ENCODE measurements around the gene TWF2. TPM values are rescaled to one million over a fixed set of nuclear protein-coding genes. Genes with fewer than 3 reads are reported as not detected.
A peak's percentile ranks its signal among the peaks of the same experiment; 100 is the strongest.

Gene TWF2
- total and polyA plus RNA-seq, 9 of the 15 experiments (the other 6 are each of a cell fraction or from before 2014, with no cell fraction given): 0.11 to 61.9 (median 29.7) TPM

GRCh38 chr3:52238761-52239701, at the start of gene TWF2 (continued):
- TF ChIP-seq, protein P1, sequence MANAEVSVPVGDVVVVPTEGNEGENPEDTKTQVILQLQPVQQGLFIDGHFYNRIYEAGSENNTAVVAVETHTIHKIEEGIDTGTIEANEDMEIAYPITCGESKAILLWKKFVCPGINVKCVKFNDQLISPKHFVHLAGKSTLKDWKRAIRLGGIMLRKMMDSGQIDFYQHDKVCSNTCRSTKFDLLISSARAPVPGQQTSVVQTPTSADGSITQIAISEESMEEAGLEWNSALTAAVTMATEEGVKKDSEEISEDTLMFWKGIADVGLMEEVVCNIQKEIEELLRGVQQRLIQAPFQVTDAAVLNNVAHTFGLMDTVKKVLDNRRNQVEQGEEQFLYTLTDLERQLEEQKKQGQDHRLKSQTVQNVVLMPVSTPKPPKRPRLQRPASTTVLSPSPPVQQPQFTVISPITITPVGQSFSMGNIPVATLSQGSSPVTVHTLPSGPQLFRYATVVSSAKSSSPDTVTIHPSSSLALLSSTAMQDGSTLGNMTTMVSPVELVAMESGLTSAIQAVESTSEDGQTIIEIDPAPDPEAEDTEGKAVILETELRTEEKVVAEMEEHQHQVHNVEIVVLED (CRISPR knock-in tag; IDR thresholded peaks at IDR 0.05): peak; percentile 80
- TF ChIP-seq ZBTB7A (IDR thresholded peaks at IDR 0.05; ENCODE audit: borderline replicate concordance, control insufficient read depth, low read depth, low read length) (peak; percentile 45; the same call in 1 of the 2 replicates), HNRNPLL (IDR thresholded peaks at IDR 0.05; ENCODE audit: low read depth, low read length, poor library complexity, severe bottlenecking) (peak; percentile 35), HNRNPL (IDR thresholded peaks at IDR 0.05; ENCODE audit: low read depth, low read length) (peak; percentile 46; the same call in 1 of the 2 replicates), HDGF (IDR thresholded peaks at IDR 0.05) (no peak), HMGN3 (IDR thresholded peaks at IDR 0.05; ENCODE audit: borderline replicate concordance, extremely low read depth, insufficient read length, low read depth, low read length) (peak; percentile 16), ARID1B (IDR thresholded peaks at IDR 0.05) (peak; percentile 8; the same call in 1 of the 2 replicates), CC2D1A (IDR thresholded peaks at IDR 0.05) (no peak), ZNF57 (CRISPR knock-in tag; IDR thresholded peaks at IDR 0.05) (no peak), ZFPM2 (CRISPR knock-in tag; IDR thresholded peaks at IDR 0.05) (no peak), MYNN (IDR thresholded peaks at IDR 0.05) (peak; percentile 41; the same call in 1 of the 2 replicates), MYNN (CRISPR knock-in tag; IDR thresholded peaks at IDR 0.05) (no peak), MEF2D (tag; conservative IDR thresholded peaks at IDR 0.05; ENCODE audit: low read depth) (no peak), PREB (CRISPR knock-in tag; IDR thresholded peaks at IDR 0.05) (no peak), ZNF644 (tag; IDR thresholded peaks at IDR 0.05; ENCODE audit: low read depth) (no peak), CCNT2 (IDR thresholded peaks at IDR 0.05; ENCODE audit: borderline replicate concordance, extremely low read depth, insufficient read length, low read depth, low read length) (peak; percentile 30), CXXC5 (CRISPR knock-in tag; IDR thresholded peaks at IDR 0.05) (peak; percentile 73), NFRKB (IDR thresholded peaks at IDR 0.05; ENCODE audit: low read depth) (peak; percentile 40), POLR2AphosphoS5 (IDR thresholded peaks at IDR 0.05; ENCODE audit: control insufficient read depth, insufficient read depth, low read depth, low read length) (peak; percentile 44; the same call in 1 of the 2 replicates), ZC3H8 (IDR thresholded peaks at IDR 0.05) (no peak)
- TF ChIP-seq, protein P2, sequence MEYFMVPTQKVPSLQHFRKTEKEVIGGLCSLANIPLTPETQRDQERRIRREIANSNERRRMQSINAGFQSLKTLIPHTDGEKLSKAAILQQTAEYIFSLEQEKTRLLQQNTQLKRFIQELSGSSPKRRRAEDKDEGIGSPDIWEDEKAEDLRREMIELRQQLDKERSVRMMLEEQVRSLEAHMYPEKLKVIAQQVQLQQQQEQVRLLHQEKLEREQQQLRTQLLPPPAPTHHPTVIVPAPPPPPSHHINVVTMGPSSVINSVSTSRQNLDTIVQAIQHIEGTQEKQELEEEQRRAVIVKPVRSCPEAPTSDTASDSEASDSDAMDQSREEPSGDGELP (CRISPR knock-in tag; IDR thresholded peaks at IDR 0.05; ENCODE audit: borderline replicate concordance): peak; percentile 56; the same call in 1 of the 2 replicates
- TF ChIP-seq, protein P3, sequence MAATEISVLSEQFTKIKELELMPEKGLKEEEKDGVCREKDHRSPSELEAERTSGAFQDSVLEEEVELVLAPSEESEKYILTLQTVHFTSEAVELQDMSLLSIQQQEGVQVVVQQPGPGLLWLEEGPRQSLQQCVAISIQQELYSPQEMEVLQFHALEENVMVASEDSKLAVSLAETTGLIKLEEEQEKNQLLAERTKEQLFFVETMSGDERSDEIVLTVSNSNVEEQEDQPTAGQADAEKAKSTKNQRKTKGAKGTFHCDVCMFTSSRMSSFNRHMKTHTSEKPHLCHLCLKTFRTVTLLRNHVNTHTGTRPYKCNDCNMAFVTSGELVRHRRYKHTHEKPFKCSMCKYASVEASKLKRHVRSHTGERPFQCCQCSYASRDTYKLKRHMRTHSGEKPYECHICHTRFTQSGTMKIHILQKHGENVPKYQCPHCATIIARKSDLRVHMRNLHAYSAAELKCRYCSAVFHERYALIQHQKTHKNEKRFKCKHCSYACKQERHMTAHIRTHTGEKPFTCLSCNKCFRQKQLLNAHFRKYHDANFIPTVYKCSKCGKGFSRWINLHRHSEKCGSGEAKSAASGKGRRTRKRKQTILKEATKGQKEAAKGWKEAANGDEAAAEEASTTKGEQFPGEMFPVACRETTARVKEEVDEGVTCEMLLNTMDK (IDR thresholded peaks at IDR 0.05; ENCODE audit: borderline replicate concordance, insufficient read depth, low read depth, low read length, poor library complexity, severe bottlenecking): peak; percentile 84

All from K562 (cell line).